HepG2 (cell line): ENCODE data around the gene AKAP8L. TPM values are rescaled to one million over a fixed set of nuclear protein-coding genes. Genes with fewer than 3 reads are reported as not detected.

Source experiments
- ATAC-seq: fragments of 200-7000 bp; cut with Tn5 transposase; 3 replicates; pipeline ENCODE4 v1.9.1; 2020; ENCODE audit warnings: mild to moderate bottlenecking, moderate library complexity
- BruUV-seq: library from RNA; stranded (reverse); fragments of 400-500 nt; replicated peaks from 2 replicates; lab custom pipeline; 2021; lab: Mats Ljungman, UMichigan
- CTCF ChIA-PET: fragments of 300-600 bp; formaldehyde crosslinking; extraction: SDS; loops from one replicate; lab custom pipeline; 2021; ENCODE audit warnings: low total read pairs, inconsistent platforms, low intra/inter-chr PET ratio; lab: Yijun Ruan, JAX
- POLR2A ChIA-PET: fragments of 350-600 bp; sonication (Branson Sonifier 250); formaldehyde crosslinking; loops from one replicate; lab custom pipeline; 2020; ENCODE audit warnings: antibody characterized with exemption, inconsistent platforms; lab: Yijun Ruan, JAX
- DNase-seq: peaks from one replicate; pipeline ENCODE4 v3.0.0-alpha.2; 2015; ENCODE audit warnings: low spot score
- FAIRE-seq: peaks from 3 replicates; lab custom pipeline; 2011; peaks lifted over from hg19 to GRCh38; lab: Jason Lieb, UNC
- H2AFZ ChIP-seq: one replicate; pipeline ENCODE4 v1.6.1; 2011; ENCODE audit warnings: low read length, inconsistent platforms
- H3K27ac ChIP-seq: fragments of 300-600 bp; 3 replicates; pipeline ENCODE4 v1.8.0; 2011; ENCODE audit warnings: mixed run types, mild to moderate bottlenecking, mixed read lengths, low read length, inconsistent platforms; ENCODE audit not compliant: insufficient read depth; ENCODE audit errors: extremely low read length
- H3K27me3 ChIP-seq, 2 experiments: fragments of 200-600 bp in 1 of 2; 2 replicates in 1 of 2; 3 replicates in 1 of 2; pipeline versions ENCODE4 v1.6.0 to v1.8.0; 2011; ENCODE audit warnings: low read length in 2 of 2, mild to moderate bottlenecking in 2 of 2, moderate library complexity in 2 of 2, inconsistent platforms in 1 of 2; ENCODE audit not compliant: insufficient read depth in 2 of 2, control insufficient read depth in 1 of 2
- H3K36me3 ChIP-seq, 2 experiments: fragments of 200-600 bp in 1 of 2; replicated peaks in 1 of 2; 2 replicates in 1 of 2; 3 replicates in 1 of 2; pipeline versions ENCODE4 v1.5.1 to v1.8.0; 2011; ENCODE audit warnings: low read length in 2 of 2, inconsistent platforms in 1 of 2; ENCODE audit not compliant: insufficient read depth in 2 of 2, control insufficient read depth in 1 of 2
- H3K4me1 ChIP-seq: 2 replicates; pipeline ENCODE4 v1.5.1; 2012; ENCODE audit warnings: low read length, inconsistent platforms; ENCODE audit not compliant: insufficient read depth
- H3K4me2 ChIP-seq: 2 replicates; pipeline ENCODE4 v1.6.0; 2011; ENCODE audit warnings: low read depth, low read length, inconsistent platforms
- H3K4me3 ChIP-seq, 3 experiments: fragments of 200-600 bp in 1 of 3; sonication (generic), shearing (Covaris generic) in 1 of 3; replicated peaks in 1 of 3; 2 replicates each; pipeline ENCODE4 v1.5.1; 2011 to 2016; ENCODE audit warnings: low read length in 3 of 3, inconsistent platforms in 2 of 3, low read depth in 2 of 3, mild to moderate bottlenecking in 2 of 3, control low read depth in 1 of 3, mixed read lengths in 1 of 3; ENCODE audit not compliant: insufficient read depth in 1 of 3
- H3K79me2 ChIP-seq: one replicate; pipeline ENCODE4 v1.6.1; 2011; ENCODE audit warnings: low read length, inconsistent platforms; ENCODE audit not compliant: insufficient read depth
- H3K9ac ChIP-seq: 2 replicates; pipeline ENCODE4 v1.6.0; 2011; ENCODE audit warnings: mild to moderate bottlenecking, low read depth, low read length, inconsistent platforms; ENCODE audit not compliant: insufficient read depth
- H3K9me3 ChIP-seq: 2 replicates; pipeline ENCODE4 v1.5.1; 2012; ENCODE audit warnings: mild to moderate bottlenecking, low read length
- H4K20me1 ChIP-seq: 2 replicates; pipeline ENCODE4 v1.6.0; 2011; ENCODE audit warnings: inconsistent platforms, mild to moderate bottlenecking, low read length, moderate library complexity; ENCODE audit not compliant: insufficient read depth
- BCL6 ChIP-seq: IDR thresholded peaks from 2 replicates; pipeline ENCODE4 v1.6.1; 2016; ENCODE audit warnings: missing genetic modification reagents, missing compliant biosample characterization
- DZIP1 ChIP-seq: sonication (generic); formaldehyde crosslinking; IDR thresholded peaks from 2 replicates; pipeline ENCODE4 v1.5.0; 2020; ENCODE audit warnings: mild to moderate bottlenecking, missing genetic modification reagents
- MATR3 ChIP-seq: sonication (generic); formaldehyde crosslinking; IDR thresholded peaks from 2 replicates; pipeline ENCODE4 v1.4.0; 2020; ENCODE audit warnings: missing genetic modification reagents
- MTA1 ChIP-seq: sonication (generic); formaldehyde crosslinking; IDR thresholded peaks from 2 replicates; pipeline ENCODE4 v1.4.0; 2020; ENCODE audit warnings: missing genetic modification reagents, mild to moderate bottlenecking, borderline replicate concordance
- ZHX2 ChIP-seq, 2 experiments: sonication (generic) in 1 of 2; formaldehyde crosslinking in 1 of 2; IDR thresholded peaks; 2 replicates each; pipeline versions ENCODE4 v1.6.1 to v1.9.0; 2014 to 2022; ENCODE audit warnings: antibody characterized with exemption in 1 of 2, borderline replicate concordance in 1 of 2, inconsistent platforms in 1 of 2, low read depth in 1 of 2, missing genetic modification reagents in 1 of 2
- ZNF790 ChIP-seq: sonication (generic); formaldehyde crosslinking; IDR thresholded peaks from 2 replicates; pipeline ENCODE4 v1.8.0; 2022; ENCODE audit warnings: missing genetic modification reagents, mild to moderate bottlenecking, borderline replicate concordance
- WGBS: methylation state at CpG from one replicate; pipeline ENCODE4 v1.1.6; 2017; ENCODE audit warnings: low lambda C conversion rate; 5-methylcytosine and 5-hydroxymethylcytosine counted together
- in situ Hi-C: cut with HindIII; loops from 2 replicates; pipeline ENCODE4 v1.10.0; 2017; ENCODE audit warnings: low pct_unique_long_range_greater_than_20kb; ENCODE audit not compliant: extremely low pct_ligation_motif_present
- intact Hi-C: fragments of 100-400 bp; cut with micrococcal nuclease; formaldehyde crosslinking; loops from one replicate; pipeline ENCODE4 v1.10.0; 2022; ENCODE audit not compliant: unreplicated experiment
- polyA plus RNA-seq, 8 experiments: library from polyadenylated mRNA; depleted of rRNA in 3 of 8; stranded (reverse) in 7 of 8; unstranded in 1 of 8; fragments of >200 nt; fragmentation: Illumina TruSeq in 4 of 8; extraction: Trizol in 4 of 8; gene quantifications; 2 replicates each; pipeline versions ENCODE4 v1.2.1 to v1.2.3, GENCODE V29; 2011 to 2016; ENCODE audit warnings: low read depth in 4 of 8, missing spikeins in 1 of 8, mixed read lengths in 1 of 8; ENCODE audit not compliant: insufficient read depth in 1 of 8
- total RNA-seq, 5 experiments: library from RNA; depleted of rRNA; stranded (reverse); fragments of >200 nt; fragmentation: Illumina TruSeq; extraction: Trizol; gene quantifications; 2 replicates each; pipeline ENCODE4 v1.2.3, GENCODE V29; 2016; ENCODE audit warnings: low read depth in 1 of 5

Gene AKAP8L
- total and polyA plus RNA-seq, 2 of the 13 experiments (the other 11 are each of a cell fraction or from before 2014, with no cell fraction given), result 48.2 to 49.6 TPM

- TF ChIP-seq ZHX2 (IDR thresholded peaks at IDR 0.05; ENCODE audit: low read depth), result no peak
- TF ChIP-seq ZHX2 (CRISPR knock-in tag; IDR thresholded peaks at IDR 0.05; ENCODE audit: borderline replicate concordance), result no peak
- no peak for TF ChIP-seq MATR3 (CRISPR knock-in tag)
Observed at GRCh38 chr19:15397782-15398181, 21.0 kb downstream of the AKAP8L start (continued).

- H3K4me2 ChIP-seq, result no peak overlapping the region
- intact Hi-C loops, result no loop called here
- ATAC-seq, result no peak
- no peak for TF ChIP-seq DZIP1 (CRISPR knock-in tag)
- no peak for TF ChIP-seq MTA1 (CRISPR knock-in tag)
- TF ChIP-seq BCL6 (CRISPR knock-in tag), result no peak
- TF ChIP-seq ZNF790 (CRISPR knock-in tag), result no peak
- in situ Hi-C loops, result no loop called here
- H3K4me3 ChIP-seq, result no peak overlapping the region
- ChIA-PET CTCF (no interaction called here), POLR2A (no interaction called here)
- no peaks in the 10 kb centered on the region for H3K4me1 ChIP-seq
- H3K27me3 ChIP-seq, result no peaks in the 10 kb centered on the region
- no peak overlapping the region for H3K9ac ChIP-seq
- no peaks in the 10 kb centered on the region for H3K9me3 ChIP-seq
- no peak for DNase-seq
- peaks cover 40 to 80% of the 10 kb centered on the region in 2 experiments for H3K36me3 ChIP-seq
- no peak for FAIRE-seq
- no peak overlapping the region for H2AFZ ChIP-seq
- WGBS, result 84% methylated on average over 5 of the region's 6 CpGs
- peaks cover 9% of the 10 kb centered on the region for H4K20me1 ChIP-seq
- BruUV-seq, result no TSS peak
- H3K79me2 ChIP-seq, result peaks cover 6% of the 10 kb centered on the region
- H3K27ac ChIP-seq, result no peak overlapping the region
Observed at GRCh38 chr19:15397236-15397635, 21.6 kb downstream of the AKAP8L start.
